Subcutaneous abdominal adipose tissue (tissue), 5 donors: ENCODE measurements around the gene SYNDIG1.

Source experiments
- H3K27ac ChIP-seq: one replicate; pipeline ENCODE4 v1.7.0; 2013; ENCODE audit warnings: low read depth, mild to moderate bottlenecking, inconsistent platforms, low read length, moderate library complexity
- H3K27me3 ChIP-seq, 5 donors: one replicate each; pipeline ENCODE4 v1.7.0; 2013; ENCODE audit warnings: low read length in 5 of 5, inconsistent platforms in 1 of 5; ENCODE audit not compliant: control insufficient read depth in 5 of 5, insufficient read depth in 4 of 5
- H3K36me3 ChIP-seq, 5 donors: one replicate each; pipeline ENCODE4 v1.7.0; 2013; ENCODE audit warnings: low read length in 5 of 5; ENCODE audit not compliant: control insufficient read depth in 5 of 5, insufficient read depth in 5 of 5
- H3K4me1 ChIP-seq, 5 donors: one replicate each; pipeline ENCODE4 v1.7.0; 2013; ENCODE audit warnings: low read length in 5 of 5, mild to moderate bottlenecking in 3 of 5, moderate library complexity in 1 of 5; ENCODE audit not compliant: control insufficient read depth in 5 of 5, insufficient read depth in 5 of 5
- H3K4me3 ChIP-seq, 5 donors: one replicate each; pipeline ENCODE4 v1.7.0; 2013; ENCODE audit warnings: low read length in 5 of 5, low read depth in 1 of 5
- H3K9ac ChIP-seq, 5 donors: one replicate each; pipeline ENCODE4 v1.7.0; 2013; ENCODE audit warnings: low read length in 5 of 5, mild to moderate bottlenecking in 4 of 5, moderate library complexity in 3 of 5
- H3K9me3 ChIP-seq, 5 donors: one replicate each; pipeline ENCODE4 v1.7.0; 2013; ENCODE audit warnings: low read length in 5 of 5; ENCODE audit not compliant: control insufficient read depth in 5 of 5
- donor health status: healthy.
- donor health status: healthy.
- donor health status: healthy.
- donor health status: healthy.
- donor health status: healthy.

The SYNDIG1 gene

DNA sequence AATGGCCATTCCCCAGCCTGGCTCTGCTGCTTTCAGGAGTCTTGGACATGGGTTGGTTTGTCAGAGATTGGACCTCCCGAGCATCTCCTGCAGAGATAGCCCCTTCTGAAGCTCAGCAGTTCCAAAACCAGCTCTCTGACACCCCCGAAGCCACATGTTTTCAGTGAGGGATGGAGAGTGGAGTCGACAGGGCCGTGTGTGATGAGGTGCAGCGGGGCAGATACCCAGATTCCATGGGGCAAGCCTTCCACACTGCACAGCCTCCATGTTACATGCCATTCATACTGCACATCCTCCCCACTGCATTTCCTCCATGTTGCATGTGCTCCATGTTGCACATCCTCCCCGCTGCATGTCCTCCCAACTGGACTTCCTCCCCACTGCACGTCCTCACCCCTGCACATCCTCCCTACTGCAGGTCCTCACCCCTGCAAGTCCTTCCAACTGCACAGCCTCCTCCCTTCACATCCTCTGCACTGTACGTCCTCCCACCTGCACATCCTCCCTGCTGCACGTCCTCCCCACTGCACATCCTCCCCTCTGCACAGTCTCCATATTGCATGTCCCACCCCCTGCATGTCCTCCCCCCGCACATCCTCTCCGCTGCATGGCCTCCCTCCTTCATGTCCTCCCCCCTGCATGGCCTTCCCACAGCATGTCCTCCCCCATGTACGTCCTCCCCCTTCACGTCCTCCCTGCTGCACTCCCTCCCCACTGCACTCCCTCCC is 112.2 kb downstream of the SYNDIG1 start:
- Histone ChIP-seq H3K4me1 (no peaks in the 10 kb centered on the region), H3K9me3 (peaks cover 0 to 6% (median 0%) of the 10 kb centered on the region in 5 donors), H3K9ac (no peak overlapping the region), H3K27me3 (peaks cover 0 to 18% (median 17%) of the 10 kb centered on the region in 5 donors), H3K36me3 (no peaks in the 10 kb centered on the region), H3K27ac (no peak overlapping the region), H3K4me3 (no peak overlapping the region)

DNA sequence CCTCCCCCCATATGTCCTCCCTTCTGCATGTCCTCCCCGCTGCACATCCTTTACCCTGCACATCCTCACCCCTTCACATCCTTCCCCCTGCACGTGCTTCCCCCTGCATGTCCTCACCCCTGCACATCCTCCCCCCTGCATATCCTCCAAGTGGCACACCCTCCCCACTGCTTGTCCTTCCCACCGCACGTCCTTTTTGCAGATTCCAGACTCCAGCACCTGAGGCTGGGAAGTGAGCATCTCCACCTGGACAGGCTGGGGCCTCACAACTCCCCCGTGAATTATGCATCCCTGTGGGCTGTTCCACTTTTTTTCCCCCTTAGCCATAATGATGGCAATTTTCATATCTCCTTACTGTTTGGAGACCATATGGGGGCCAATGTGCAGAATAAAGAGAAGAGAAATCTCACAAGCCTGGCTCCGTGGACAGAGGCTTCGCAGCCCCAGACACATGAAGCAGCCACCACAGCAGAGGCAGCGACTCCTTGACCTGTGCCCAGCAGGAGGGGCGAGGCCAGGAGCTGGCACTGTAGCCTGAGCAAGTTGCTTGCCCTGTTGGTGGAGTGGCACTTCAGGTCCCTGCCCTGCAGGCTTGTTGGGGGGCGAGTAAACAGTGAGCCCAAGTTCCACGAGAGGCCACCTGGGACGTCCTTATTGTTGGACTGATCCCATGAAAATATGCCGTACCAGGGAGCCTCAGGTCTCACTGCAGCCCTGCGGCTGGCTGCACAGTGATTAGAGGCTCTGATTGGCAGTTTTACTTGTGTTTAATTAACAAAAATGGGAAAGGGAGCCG is 113.1 kb downstream of the SYNDIG1 start:
- H3K4me1 ChIP-seq, result no peaks in the 10 kb centered on the region
- peaks cover 0 to 6% (median 0%) of the 10 kb centered on the region in 5 donors for H3K9me3 ChIP-seq
- H3K27me3 ChIP-seq, result peaks cover 0 to 19% (median 17%) of the 10 kb centered on the region in 5 donors
- H3K9ac ChIP-seq, result no peak overlapping the region
- H3K36me3 ChIP-seq, result no peaks in the 10 kb centered on the region
- no peak overlapping the region for H3K27ac ChIP-seq
- H3K4me3 ChIP-seq, result no peak overlapping the region

DNA sequence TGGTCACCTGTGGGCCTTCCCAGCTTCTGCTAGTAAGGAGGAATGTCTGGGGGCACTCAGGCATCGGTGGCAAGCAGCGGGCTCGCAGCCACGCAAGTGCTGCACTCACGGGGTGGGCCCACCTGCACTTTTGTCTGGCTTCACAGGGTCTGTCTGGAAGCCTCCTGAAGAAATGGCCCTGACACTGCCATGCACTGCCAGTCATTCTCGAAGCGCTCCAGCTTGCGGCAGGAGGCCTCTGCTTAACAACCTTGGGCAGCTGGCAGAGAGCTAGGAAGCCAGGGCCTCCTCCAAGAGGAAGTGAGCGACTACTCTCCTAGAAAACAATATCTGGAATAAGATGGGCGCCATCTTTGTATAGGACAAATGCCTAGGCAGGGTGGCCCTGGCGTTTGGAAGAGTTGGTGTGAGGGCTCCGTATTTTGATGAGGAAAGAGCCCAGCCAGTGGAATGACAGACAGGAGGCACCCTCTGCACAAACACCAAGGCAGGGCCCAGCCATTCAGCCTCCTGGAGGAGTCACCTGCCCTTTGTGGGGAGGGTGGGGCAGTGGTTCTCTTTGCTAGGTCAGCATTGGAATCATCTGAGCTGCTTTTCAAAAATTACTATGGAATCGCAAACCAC is 113.9 kb downstream of the SYNDIG1 start:
- Histone ChIP-seq H3K9me3 (peaks cover 0 to 6% (median 0%) of the 10 kb centered on the region in 5 donors), H3K4me3 (no peak overlapping the region), H3K4me1 (no peaks in the 10 kb centered on the region), H3K9ac (no peak overlapping the region), H3K27ac (no peak overlapping the region), H3K27me3 (peaks cover 4 to 22% (median 18%) of the 10 kb centered on the region in 5 donors), H3K36me3 (no peaks in the 10 kb centered on the region)

DNA sequence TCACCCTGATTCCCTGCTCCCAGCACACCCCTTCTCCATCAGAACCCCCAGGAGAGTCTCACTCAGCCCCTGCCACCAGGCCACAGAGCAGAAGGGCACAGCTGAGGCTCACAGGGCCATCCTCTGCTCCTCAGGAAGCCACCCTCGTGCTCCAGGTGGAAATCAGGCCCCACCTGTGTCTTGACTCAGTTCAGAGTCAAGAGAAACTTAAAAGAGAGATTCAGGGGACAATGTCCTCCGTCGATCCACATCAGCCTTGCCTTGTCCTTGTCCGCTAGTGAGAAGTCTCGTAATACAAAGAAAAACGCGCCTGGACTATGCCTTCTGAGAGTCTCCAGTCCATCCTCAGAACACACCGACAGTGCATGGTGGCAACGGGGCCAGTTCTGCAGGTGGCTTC is 114.6 kb downstream of the SYNDIG1 start:
- no peaks in the 10 kb centered on the region for H3K36me3 ChIP-seq
- H3K27ac ChIP-seq, result no peak overlapping the region
- H3K9ac ChIP-seq, result no peak overlapping the region
- no peaks in the 10 kb centered on the region for H3K4me1 ChIP-seq
- peaks cover 0 to 6% (median 0%) of the 10 kb centered on the region in 5 donors for H3K9me3 ChIP-seq
- peaks cover 5 to 25% (median 18%) of the 10 kb centered on the region in 5 donors for H3K27me3 ChIP-seq
- no peak overlapping the region for H3K4me3 ChIP-seq

DNA sequence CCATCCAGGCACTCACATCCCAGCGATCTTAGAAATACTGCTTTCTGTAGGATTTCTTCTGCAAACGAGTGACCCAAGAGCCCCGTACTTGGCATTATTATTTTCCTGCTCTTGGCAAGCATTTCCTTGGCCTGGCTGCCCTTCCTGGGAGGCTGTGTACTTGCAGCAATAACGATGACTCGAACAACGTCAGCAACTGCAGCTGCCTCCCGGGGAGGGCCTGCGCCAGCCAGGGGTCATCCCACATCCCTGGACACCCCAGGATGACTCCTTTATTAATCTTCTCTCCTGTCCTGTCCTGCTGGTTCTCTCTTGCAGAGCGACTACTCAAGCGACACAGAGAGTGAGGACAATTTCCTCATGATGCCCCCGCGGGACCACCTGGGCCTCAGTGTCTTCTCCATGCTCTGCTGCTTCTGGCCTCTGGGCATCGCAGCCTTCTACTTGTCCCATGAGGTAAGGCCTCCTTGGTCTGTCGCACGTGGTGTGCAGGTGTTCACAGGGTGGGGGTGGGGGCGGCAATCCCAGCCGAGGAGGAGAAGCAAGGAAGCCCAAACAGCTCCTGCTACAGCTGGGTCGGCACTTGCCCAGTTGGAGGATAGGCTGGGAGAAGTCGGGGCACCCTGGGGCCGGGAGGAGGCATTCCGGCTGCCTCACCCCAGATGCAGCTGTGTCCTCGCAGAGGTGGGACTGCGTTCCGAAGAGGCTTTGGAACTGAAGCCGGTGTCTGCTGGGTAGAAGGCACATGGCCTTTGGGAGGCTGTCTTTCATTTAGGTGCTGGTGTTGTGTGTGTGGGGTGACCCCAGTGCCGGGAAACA is 115.3 kb downstream of the SYNDIG1 start:
- Histone ChIP-seq H3K36me3 (no peaks in the 10 kb centered on the region), H3K27me3 (peaks cover 5 to 25% (median 18%) of the 10 kb centered on the region in 5 donors), H3K27ac (no peak overlapping the region), H3K9me3 (peaks cover 0 to 6% (median 0%) of the 10 kb centered on the region in 5 donors), H3K4me1 (no peaks in the 10 kb centered on the region), H3K9ac (no peak overlapping the region), H3K4me3 (no peak overlapping the region)

DNA sequence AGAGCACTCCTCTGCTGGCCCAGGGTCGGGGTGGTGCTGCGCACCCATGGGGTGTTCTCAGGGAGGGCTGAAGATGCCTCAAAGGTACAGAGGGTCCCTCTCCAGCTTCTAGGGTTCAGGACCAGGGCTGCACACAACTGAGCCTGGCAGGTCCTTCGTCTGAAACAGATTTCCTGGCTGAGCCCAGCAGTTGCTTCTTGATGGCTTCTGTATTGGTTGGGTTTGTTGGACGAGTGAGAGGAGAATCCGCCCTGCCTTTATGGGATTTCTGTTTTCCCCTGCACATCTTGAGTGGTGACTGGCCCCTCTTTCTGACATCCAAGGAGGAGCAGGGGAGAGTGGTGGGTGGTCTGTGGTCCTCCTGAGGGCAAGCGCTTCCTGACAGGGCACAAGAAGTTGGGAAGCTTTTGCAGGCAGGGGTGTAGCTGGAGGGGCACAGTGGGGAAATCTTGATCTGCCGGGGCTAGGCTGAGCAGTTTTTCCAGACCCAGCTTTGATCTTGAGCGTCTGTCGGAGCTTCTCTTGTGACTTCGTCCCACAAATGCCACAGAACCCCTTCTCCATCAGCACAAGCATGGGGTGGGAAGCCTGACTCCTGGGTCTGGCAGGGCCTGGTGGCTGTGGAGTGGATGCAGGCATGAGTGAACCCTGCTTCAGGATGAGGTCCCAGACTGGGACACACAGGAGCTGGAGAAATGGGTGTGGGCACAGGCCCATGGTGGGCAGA is 116.5 kb downstream of the SYNDIG1 start:
- Histone ChIP-seq H3K36me3 (no peaks in the 10 kb centered on the region), H3K9ac (no peak overlapping the region), H3K4me3 (no peak overlapping the region), H3K27me3 (peaks cover 5 to 25% (median 21%) of the 10 kb centered on the region in 5 donors), H3K27ac (no peak overlapping the region), H3K4me1 (no peaks in the 10 kb centered on the region), H3K9me3 (peaks cover 0 to 6% (median 0%) of the 10 kb centered on the region in 5 donors)

DNA sequence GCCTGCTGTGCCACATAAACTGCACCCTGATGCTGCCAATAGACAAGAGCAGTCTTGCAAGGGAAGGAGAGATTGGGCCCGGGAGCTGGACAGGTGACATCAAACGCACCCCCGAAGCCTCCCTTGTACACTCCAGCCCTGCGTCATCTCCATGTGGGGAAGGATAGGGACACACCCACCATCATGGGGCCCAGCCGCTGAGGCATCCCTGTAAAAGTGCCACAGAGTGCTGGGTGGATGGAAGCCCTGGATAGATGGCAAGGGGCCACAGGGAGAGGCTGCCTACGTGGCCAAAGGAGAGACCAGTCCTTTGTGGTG is 117.1 kb downstream of the SYNDIG1 start:
- Histone ChIP-seq H3K9ac (no peak overlapping the region), H3K27ac (no peak overlapping the region), H3K36me3 (no peaks in the 10 kb centered on the region), H3K4me1 (no peaks in the 10 kb centered on the region), H3K27me3 (peaks cover 5 to 23% (median 19%) of the 10 kb centered on the region in 5 donors), H3K9me3 (peaks cover 0 to 5% (median 0%) of the 10 kb centered on the region in 5 donors), H3K4me3 (no peak overlapping the region)

DNA sequence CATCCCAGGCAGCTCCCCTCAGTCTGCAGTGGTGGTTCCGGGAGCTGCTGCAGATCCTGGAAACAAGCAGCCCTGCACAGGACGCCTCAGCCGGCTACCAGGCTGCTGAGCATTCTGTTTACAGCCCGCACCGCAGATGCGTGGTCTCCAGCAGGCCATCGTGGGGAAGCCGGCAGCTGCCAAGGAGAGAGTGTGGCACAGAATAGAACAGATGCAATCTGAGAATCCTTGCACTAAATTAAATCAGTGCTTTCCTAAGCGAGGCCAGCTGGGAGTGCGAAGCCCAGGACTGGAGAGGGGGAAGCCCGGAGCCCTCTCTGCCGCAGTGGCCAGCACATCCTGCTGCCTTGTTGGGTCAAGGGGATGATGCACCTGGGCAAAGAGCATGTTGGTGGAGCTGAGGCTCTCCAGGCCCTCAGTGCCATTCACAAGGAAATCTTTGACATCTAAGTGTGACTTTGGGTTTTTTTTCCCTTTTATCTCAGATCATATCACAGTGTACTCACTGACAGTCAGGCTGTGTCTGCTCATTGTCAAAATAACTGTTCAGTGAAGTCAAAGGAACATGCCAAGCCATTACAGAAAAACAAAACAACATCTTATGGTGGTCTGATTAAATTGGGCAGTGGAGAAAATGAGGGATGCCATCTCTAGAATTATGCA is 118.1 kb downstream of the SYNDIG1 start:
- Histone ChIP-seq H3K4me3 (no peak overlapping the region), H3K9me3 (no peaks in the 10 kb centered on the region), H3K4me1 (no peaks in the 10 kb centered on the region), H3K27me3 (peaks cover 5 to 17% (median 9%) of the 10 kb centered on the region in 5 donors), H3K27ac (no peak overlapping the region), H3K36me3 (no peaks in the 10 kb centered on the region), H3K9ac (no peak overlapping the region)
